Measurements from ENCODE around the gene TBC1D23.

The TBC1D23 gene

GRCh38 chr3:100352296-100353231, 91.8 kb downstream of the TBC1D23 start:
- Histone ChIP-seq H3K27me3 (replicated peaks; ENCODE audit: control insufficient read depth, insufficient read depth, low read length) (no peaks in the 10 kb centered on the region), H3K9me3 (ENCODE audit: control insufficient read depth, low read length) (peaks cover 3% of the 10 kb centered on the region), H3K4me1 (ENCODE audit: control insufficient read depth, insufficient read depth, low read length) (no peaks in the 10 kb centered on the region), H3K9ac (ENCODE audit: low read length) (no peak overlapping the region), H3K36me3 (ENCODE audit: control insufficient read depth, insufficient read depth, low read length, severe bottlenecking) (peaks cover 86% of the 10 kb centered on the region), H3K4me3 (ENCODE audit: low read length) (no peak overlapping the region)
- no peak for DNase-seq (ENCODE audit: low read depth)

- H3K9ac ChIP-seq (ENCODE audit: low read length): no peak overlapping the region
- peaks cover 76% of the 10 kb centered on the region for H3K36me3 ChIP-seq (ENCODE audit: control insufficient read depth, insufficient read depth, low read length, severe bottlenecking)
- no peaks in the 10 kb centered on the region for H3K27me3 ChIP-seq (replicated peaks; ENCODE audit: control insufficient read depth, insufficient read depth, low read length)
- peaks cover 3% of the 10 kb centered on the region for H3K9me3 ChIP-seq (ENCODE audit: control insufficient read depth, low read length)
- no peak for DNase-seq (ENCODE audit: low read depth)
- H3K4me3 ChIP-seq (ENCODE audit: low read length): no peak overlapping the region
- peaks cover 8% of the 10 kb centered on the region for H3K4me1 ChIP-seq (ENCODE audit: control insufficient read depth, insufficient read depth, low read length)
These were observed 94.1 kb downstream of the TBC1D23 start for GRCh38 chr3:100354850-100355249.

- Histone ChIP-seq H3K9ac (ENCODE audit: low read length) (no peak overlapping the region), H3K36me3 (ENCODE audit: control insufficient read depth, insufficient read depth, low read length, severe bottlenecking) (peaks cover 78% of the 10 kb centered on the region)
- DNase-seq (ENCODE audit: low read depth): no peak
These were observed 97.6 kb downstream of the TBC1D23 start for GRCh38 chr3:100358413-100358812.

GRCh38 chr3:100359035-100359434, 98.2 kb downstream of the TBC1D23 start:
- Histone ChIP-seq H3K9me3 (ENCODE audit: control insufficient read depth, low read length) (no peaks in the 10 kb centered on the region), H3K9ac (ENCODE audit: low read length) (no peak overlapping the region), H3K4me3 (ENCODE audit: low read length) (no peak overlapping the region), H3K36me3 (ENCODE audit: control insufficient read depth, insufficient read depth, low read length, severe bottlenecking) (peaks cover 79% of the 10 kb centered on the region), H3K4me1 (ENCODE audit: control insufficient read depth, insufficient read depth, low read length) (peaks cover 26% of the 10 kb centered on the region), H3K27me3 (replicated peaks; ENCODE audit: control insufficient read depth, insufficient read depth, low read length) (no peaks in the 10 kb centered on the region)
- DNase-seq (ENCODE audit: low read depth): no peak

More at GRCh38 chr3:100358413-100358812, 97.6 kb downstream of the TBC1D23 start:
- no peaks in the 10 kb centered on the region for H3K27me3 ChIP-seq (replicated peaks; ENCODE audit: control insufficient read depth, insufficient read depth, low read length)
- H3K9me3 ChIP-seq (ENCODE audit: control insufficient read depth, low read length): no peaks in the 10 kb centered on the region
- peaks cover 26% of the 10 kb centered on the region for H3K4me1 ChIP-seq (ENCODE audit: control insufficient read depth, insufficient read depth, low read length)
- no peak overlapping the region for H3K4me3 ChIP-seq (ENCODE audit: low read length)

DNA sequence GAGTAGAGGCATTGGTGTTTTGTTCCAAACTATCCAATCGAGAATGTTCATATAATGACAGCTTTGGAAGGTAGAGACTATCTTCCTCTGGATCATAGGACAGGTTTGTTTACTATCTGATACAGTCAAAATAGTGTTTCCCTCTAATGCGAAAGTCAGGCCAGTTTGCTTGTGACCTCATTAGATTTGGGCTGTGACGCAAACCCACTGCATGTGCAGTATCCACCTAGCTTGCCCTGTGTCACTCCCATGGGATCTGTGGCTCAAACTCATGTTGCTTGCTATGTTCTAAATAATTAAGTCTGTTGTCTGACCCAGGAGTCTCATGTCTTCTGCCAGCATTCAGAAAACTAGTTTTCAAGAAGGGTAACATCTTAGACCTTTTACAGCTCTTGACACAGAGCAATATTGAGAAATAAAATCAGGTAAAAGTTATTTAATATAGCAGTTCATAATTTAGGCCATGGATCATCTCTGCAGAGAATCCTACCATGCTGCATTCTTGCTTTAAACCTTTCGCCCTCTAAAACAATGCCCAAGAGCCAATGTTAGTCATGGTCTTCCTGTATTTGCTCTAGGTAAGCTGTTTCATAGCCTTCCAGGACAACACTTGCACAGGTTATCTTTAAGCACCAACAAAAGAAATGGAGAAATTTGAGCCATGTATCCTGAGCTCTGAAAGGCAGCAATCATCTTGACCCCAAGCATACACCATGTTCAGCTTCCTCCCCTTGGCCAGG, 100.1 kb downstream of the TBC1D23 start:
- H3K9me3 ChIP-seq (ENCODE audit: control insufficient read depth, low read length): no peaks in the 10 kb centered on the region
- peaks cover 78% of the 10 kb centered on the region for H3K36me3 ChIP-seq (ENCODE audit: control insufficient read depth, insufficient read depth, low read length, severe bottlenecking)
- H3K27me3 ChIP-seq (replicated peaks; ENCODE audit: control insufficient read depth, insufficient read depth, low read length): no peaks in the 10 kb centered on the region
- peaks cover 26% of the 10 kb centered on the region for H3K4me1 ChIP-seq (ENCODE audit: control insufficient read depth, insufficient read depth, low read length)
- H3K9ac ChIP-seq (ENCODE audit: low read length): no peak overlapping the region
- DNase-seq (ENCODE audit: low read depth): no peak
- H3K4me3 ChIP-seq (ENCODE audit: low read length): no peak overlapping the region

DNA sequence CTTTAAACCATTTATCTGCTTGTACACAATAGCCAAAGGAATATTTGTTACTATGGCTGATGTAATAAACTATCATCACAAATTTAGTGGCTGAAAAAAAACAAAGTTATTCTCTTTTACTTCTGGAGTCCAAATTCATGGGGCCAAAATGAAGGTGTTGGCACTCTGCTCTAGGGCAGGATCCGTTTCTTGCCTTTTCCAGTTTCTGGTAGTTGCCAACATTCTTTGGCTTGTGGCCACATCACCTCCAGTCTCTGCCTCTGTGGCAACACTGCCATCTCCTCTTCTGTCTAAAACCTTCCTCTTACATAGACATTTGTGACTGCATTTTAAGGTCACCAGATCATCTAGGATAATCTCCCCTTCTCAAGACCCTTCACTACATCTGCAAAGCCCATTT, 101.1 kb downstream of the TBC1D23 start:
- peaks cover 78% of the 10 kb centered on the region for H3K36me3 ChIP-seq (ENCODE audit: control insufficient read depth, insufficient read depth, low read length, severe bottlenecking)

DNA sequence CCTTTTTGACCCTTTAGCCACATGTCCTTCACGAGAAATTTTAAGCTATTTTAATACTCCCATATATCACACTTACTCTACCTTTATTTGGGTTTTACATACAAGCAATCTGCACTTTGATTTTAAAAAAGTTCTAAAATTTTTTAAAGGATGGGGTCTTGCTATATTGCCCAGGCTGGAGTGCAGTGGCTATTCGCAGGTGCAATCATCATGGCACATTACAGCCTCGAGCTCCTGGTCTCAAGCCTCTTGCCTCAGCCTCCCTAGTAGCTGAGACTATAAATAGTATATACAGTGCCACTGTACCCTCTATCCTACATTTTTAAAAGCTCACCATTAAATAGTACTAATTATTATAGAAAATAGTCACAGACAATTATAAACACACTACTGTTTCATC, 103.6 kb downstream of the TBC1D23 start:
- H3K27me3 ChIP-seq (replicated peaks; ENCODE audit: control insufficient read depth, insufficient read depth, low read length): no peaks in the 10 kb centered on the region
- H3K4me3 ChIP-seq (ENCODE audit: low read length): no peak overlapping the region
- no peaks in the 10 kb centered on the region for H3K9me3 ChIP-seq (ENCODE audit: control insufficient read depth, low read length)
- no peak for DNase-seq (ENCODE audit: low read depth)
- H3K36me3 ChIP-seq (ENCODE audit: control insufficient read depth, insufficient read depth, low read length, severe bottlenecking): peaks cover 81% of the 10 kb centered on the region
- H3K9ac ChIP-seq (ENCODE audit: low read length): no peak overlapping the region
- peaks cover 18% of the 10 kb centered on the region for H3K4me1 ChIP-seq (ENCODE audit: control insufficient read depth, insufficient read depth, low read length)

More for the DNA sequence above, 101.1 kb downstream of the TBC1D23 start:
- Histone ChIP-seq H3K9me3 (ENCODE audit: control insufficient read depth, low read length) (no peaks in the 10 kb centered on the region), H3K4me1 (ENCODE audit: control insufficient read depth, insufficient read depth, low read length) (peaks cover 26% of the 10 kb centered on the region), H3K27me3 (replicated peaks; ENCODE audit: control insufficient read depth, insufficient read depth, low read length) (no peaks in the 10 kb centered on the region), H3K9ac (ENCODE audit: low read length) (no peak overlapping the region), H3K4me3 (ENCODE audit: low read length) (no peak overlapping the region)
- no peak for DNase-seq (ENCODE audit: low read depth)

- H3K4me3 ChIP-seq (ENCODE audit: low read length): no peak overlapping the region
- DNase-seq (ENCODE audit: low read depth): no peak
- H3K9me3 ChIP-seq (ENCODE audit: control insufficient read depth, low read length): no peaks in the 10 kb centered on the region
- peaks cover 7% of the 10 kb centered on the region for H3K4me1 ChIP-seq (ENCODE audit: control insufficient read depth, insufficient read depth, low read length)
- no peak overlapping the region for H3K9ac ChIP-seq (ENCODE audit: low read length)
- H3K36me3 ChIP-seq (ENCODE audit: control insufficient read depth, insufficient read depth, low read length, severe bottlenecking): peaks cover 88% of the 10 kb centered on the region
- no peaks in the 10 kb centered on the region for H3K27me3 ChIP-seq (replicated peaks; ENCODE audit: control insufficient read depth, insufficient read depth, low read length)
These were observed 105.6 kb downstream of the TBC1D23 start for GRCh38 chr3:100366424-100366823.

GRCh38 chr3:100368441-100368840, 107.6 kb downstream of the TBC1D23 start:
- no peak overlapping the region for H3K9ac ChIP-seq (ENCODE audit: low read length)
- H3K4me1 ChIP-seq (ENCODE audit: control insufficient read depth, insufficient read depth, low read length): no peaks in the 10 kb centered on the region
- no peaks in the 10 kb centered on the region for H3K27me3 ChIP-seq (replicated peaks; ENCODE audit: control insufficient read depth, insufficient read depth, low read length)
- DNase-seq (ENCODE audit: low read depth): no peak
- no peaks in the 10 kb centered on the region for H3K9me3 ChIP-seq (ENCODE audit: control insufficient read depth, low read length)
- peaks cover 89% of the 10 kb centered on the region for H3K36me3 ChIP-seq (ENCODE audit: control insufficient read depth, insufficient read depth, low read length, severe bottlenecking)
- no peak overlapping the region for H3K4me3 ChIP-seq (ENCODE audit: low read length)

DNA sequence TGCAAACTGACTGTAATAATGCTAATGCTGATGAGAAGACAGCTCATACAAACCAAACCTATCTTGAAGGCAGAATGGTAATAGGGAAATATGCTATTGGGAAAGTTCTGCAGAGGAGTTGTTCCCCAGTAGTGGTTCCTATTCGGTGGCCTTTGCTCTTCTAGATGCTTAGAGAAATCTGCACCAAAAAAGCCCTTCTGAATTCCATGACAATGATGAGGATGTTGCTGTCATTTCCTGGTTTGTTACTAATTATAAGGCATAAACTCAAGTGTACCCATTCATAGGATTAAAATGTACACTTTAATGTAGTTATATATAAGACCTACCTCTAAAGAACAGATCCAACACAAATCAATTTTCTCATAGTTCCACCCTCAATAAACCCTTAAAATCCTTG, 110.0 kb downstream of the TBC1D23 start:
- no peak overlapping the region for H3K4me3 ChIP-seq (ENCODE audit: low read length)
- no peaks in the 10 kb centered on the region for H3K27me3 ChIP-seq (replicated peaks; ENCODE audit: control insufficient read depth, insufficient read depth, low read length)
- no peaks in the 10 kb centered on the region for H3K4me1 ChIP-seq (ENCODE audit: control insufficient read depth, insufficient read depth, low read length)
- no peak overlapping the region for H3K9ac ChIP-seq (ENCODE audit: low read length)
- H3K36me3 ChIP-seq (ENCODE audit: control insufficient read depth, insufficient read depth, low read length, severe bottlenecking): peaks cover 89% of the 10 kb centered on the region
- no peak for DNase-seq (ENCODE audit: low read depth)
- no peaks in the 10 kb centered on the region for H3K9me3 ChIP-seq (ENCODE audit: control insufficient read depth, low read length)

DNA sequence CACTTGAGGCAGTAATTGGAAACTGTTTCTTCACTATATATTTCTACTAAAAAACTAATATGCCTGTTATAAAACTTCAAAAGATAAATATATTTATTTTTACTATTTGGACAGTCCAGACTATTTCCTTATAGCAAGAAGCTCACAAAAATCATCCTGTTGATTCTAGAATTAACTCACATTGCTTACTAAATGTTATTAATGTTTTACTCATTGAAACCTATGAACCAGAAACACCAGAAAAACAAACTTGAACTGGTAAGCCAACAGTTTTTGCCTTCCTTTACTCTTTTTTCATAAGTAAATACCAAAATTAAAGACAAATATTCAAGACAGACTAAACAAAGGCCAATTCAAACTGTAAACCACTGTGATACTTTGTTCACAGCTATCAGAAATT, 113.7 kb downstream of the TBC1D23 start:
- Histone ChIP-seq H3K27me3 (replicated peaks; ENCODE audit: control insufficient read depth, insufficient read depth, low read length) (no peaks in the 10 kb centered on the region), H3K9me3 (ENCODE audit: control insufficient read depth, low read length) (no peaks in the 10 kb centered on the region), H3K4me1 (ENCODE audit: control insufficient read depth, insufficient read depth, low read length) (no peaks in the 10 kb centered on the region), H3K9ac (ENCODE audit: low read length) (no peak overlapping the region), H3K36me3 (ENCODE audit: control insufficient read depth, insufficient read depth, low read length, severe bottlenecking) (peaks cover 90% of the 10 kb centered on the region), H3K4me3 (ENCODE audit: low read length) (no peak overlapping the region)
- DNase-seq (ENCODE audit: low read depth): no peak
